HepG2 (cell line): ENCODE results near the gene DDR1. TPM values are rescaled to one million over a fixed set of nuclear protein-coding genes. Genes with fewer than 3 reads are reported as not detected.
A peak's percentile ranks its signal among the peaks of the same experiment; 100 is the strongest.

Experiments used
- CHD4 ChIP-seq: fragments of 200-600 bp; sonication (generic); IDR thresholded peaks from 2 replicates; pipeline ENCODE4 v1.7.0; 2017; ENCODE audit warnings: mild to moderate bottlenecking, low read length, borderline replicate concordance
- DR1 ChIP-seq: sonication (generic); formaldehyde crosslinking; IDR thresholded peaks from 2 replicates; pipeline ENCODE4 v1.8.0; 2021; ENCODE audit warnings: mild to moderate bottlenecking, missing genetic modification reagents, inconsistent platforms
- HCFC1 ChIP-seq: fragments of 150-350 bp; IDR thresholded peaks from 2 replicates; pipeline ENCODE4 v1.6.1; 2014; ENCODE audit warnings: low read depth, low read length
- HOXA3 ChIP-seq: sonication (generic); formaldehyde crosslinking; IDR thresholded peaks from 2 replicates; pipeline ENCODE4 v1.5.0; 2020; ENCODE audit warnings: missing genetic modification reagents
- MZF1 ChIP-seq: sonication (generic); formaldehyde crosslinking; IDR thresholded peaks from 2 replicates; pipeline ENCODE4 v1.8.1; 2023; ENCODE audit warnings: mild to moderate bottlenecking, missing genetic modification reagents, borderline replicate concordance
- REL ChIP-seq: sonication (generic); formaldehyde crosslinking; conservative IDR thresholded peaks from 2 replicates; pipeline ENCODE4 v1.8.0; 2022; ENCODE audit warnings: mild to moderate bottlenecking, missing genetic modification reagents, moderate library complexity
- TCF7 ChIP-seq: sonication (generic); IDR thresholded peaks from 2 replicates; pipeline ENCODE4 v1.6.1; 2016; ENCODE audit warnings: antibody characterized with exemption, low read depth
- ZBTB3 ChIP-seq: sonication (generic); formaldehyde crosslinking; IDR thresholded peaks from 2 replicates; pipeline ENCODE4 v1.4.0; 2020; ENCODE audit warnings: low read depth, mild to moderate bottlenecking, moderate library complexity, missing genetic modification reagents, borderline replicate concordance
- ZFP36 ChIP-seq: fragments of 150-350 bp; IDR thresholded peaks from 2 replicates; pipeline ENCODE4 v1.6.1; 2018; ENCODE audit warnings: borderline replicate concordance, low read length, low read depth; ENCODE audit not compliant: partially characterized antibody
- ZNF138 ChIP-seq: sonication (generic); formaldehyde crosslinking; IDR thresholded peaks from 2 replicates; pipeline ENCODE4 v1.5.0; 2020; ENCODE audit warnings: mild to moderate bottlenecking, low read depth, missing genetic modification reagents
- ZNF362 ChIP-seq: sonication (generic); formaldehyde crosslinking; IDR thresholded peaks from 2 replicates; pipeline ENCODE4 v1.4.0; 2020; ENCODE audit warnings: missing genetic modification reagents, mild to moderate bottlenecking, borderline replicate concordance
- ZNF44 ChIP-seq: sonication (generic); formaldehyde crosslinking; IDR thresholded peaks from 2 replicates; pipeline ENCODE4 v1.5.1; 2020; ENCODE audit warnings: mild to moderate bottlenecking, missing genetic modification reagents
- ZNF816 ChIP-seq: sonication (generic); formaldehyde crosslinking; IDR thresholded peaks from 2 replicates; pipeline ENCODE4 v1.8.0; 2022; ENCODE audit warnings: missing genetic modification reagents, mild to moderate bottlenecking, borderline replicate concordance
- ZSCAN30 ChIP-seq: sonication (generic); formaldehyde crosslinking; IDR thresholded peaks from 2 replicates; pipeline ENCODE4 v1.5.0; 2020; ENCODE audit warnings: mild to moderate bottlenecking, missing genetic modification reagents
- polyA plus RNA-seq, 8 experiments: library from polyadenylated mRNA; depleted of rRNA in 3 of 8; stranded (reverse) in 7 of 8; unstranded in 1 of 8; fragments of >200 nt; fragmentation: Illumina TruSeq in 4 of 8; extraction: Trizol in 4 of 8; gene quantifications; 2 replicates each; pipeline versions ENCODE4 v1.2.1 to v1.2.3, GENCODE V29; 2011 to 2016; ENCODE audit warnings: low read depth in 4 of 8, missing spikeins in 1 of 8, mixed read lengths in 1 of 8; ENCODE audit not compliant: insufficient read depth in 1 of 8
- total RNA-seq, 5 experiments: library from RNA; depleted of rRNA; stranded (reverse); fragments of >200 nt; fragmentation: Illumina TruSeq; extraction: Trizol; gene quantifications; 2 replicates each; pipeline ENCODE4 v1.2.3, GENCODE V29; 2016; ENCODE audit warnings: low read depth in 1 of 5
- TF ChIP-seq, protein P1 (sequence below): sonication (generic); formaldehyde crosslinking; IDR thresholded peaks from 2 replicates; pipeline ENCODE4; 2020; ENCODE audit warnings: missing genetic modification reagents, mild to moderate bottlenecking, borderline replicate concordance
- TF ChIP-seq, protein P2 (sequence below): sonication (generic); formaldehyde crosslinking; IDR thresholded peaks from 2 replicates; pipeline ENCODE4 v1.5.1; 2020; ENCODE audit warnings: mild to moderate bottlenecking, missing genetic modification reagents, borderline replicate concordance
- TF ChIP-seq, protein P3 (sequence below): IDR thresholded peaks from 2 replicates; pipeline ENCODE4 v1.6.1; 2016; ENCODE audit warnings: missing genetic modification reagents, missing compliant biosample characterization

The DDR1 gene
- total and polyA plus RNA-seq, 2 of the 13 experiments (the other 11 are each of a cell fraction or from before 2014, with no cell fraction given) = 16.7 to 20.2 TPM

- TF ChIP-seq ZNF362 (CRISPR knock-in tag) = no peak
- TF ChIP-seq DR1 (CRISPR knock-in tag) = no peak
- TF ChIP-seq ZNF816 (CRISPR knock-in tag) = no peak
- TF ChIP-seq, protein P1, sequence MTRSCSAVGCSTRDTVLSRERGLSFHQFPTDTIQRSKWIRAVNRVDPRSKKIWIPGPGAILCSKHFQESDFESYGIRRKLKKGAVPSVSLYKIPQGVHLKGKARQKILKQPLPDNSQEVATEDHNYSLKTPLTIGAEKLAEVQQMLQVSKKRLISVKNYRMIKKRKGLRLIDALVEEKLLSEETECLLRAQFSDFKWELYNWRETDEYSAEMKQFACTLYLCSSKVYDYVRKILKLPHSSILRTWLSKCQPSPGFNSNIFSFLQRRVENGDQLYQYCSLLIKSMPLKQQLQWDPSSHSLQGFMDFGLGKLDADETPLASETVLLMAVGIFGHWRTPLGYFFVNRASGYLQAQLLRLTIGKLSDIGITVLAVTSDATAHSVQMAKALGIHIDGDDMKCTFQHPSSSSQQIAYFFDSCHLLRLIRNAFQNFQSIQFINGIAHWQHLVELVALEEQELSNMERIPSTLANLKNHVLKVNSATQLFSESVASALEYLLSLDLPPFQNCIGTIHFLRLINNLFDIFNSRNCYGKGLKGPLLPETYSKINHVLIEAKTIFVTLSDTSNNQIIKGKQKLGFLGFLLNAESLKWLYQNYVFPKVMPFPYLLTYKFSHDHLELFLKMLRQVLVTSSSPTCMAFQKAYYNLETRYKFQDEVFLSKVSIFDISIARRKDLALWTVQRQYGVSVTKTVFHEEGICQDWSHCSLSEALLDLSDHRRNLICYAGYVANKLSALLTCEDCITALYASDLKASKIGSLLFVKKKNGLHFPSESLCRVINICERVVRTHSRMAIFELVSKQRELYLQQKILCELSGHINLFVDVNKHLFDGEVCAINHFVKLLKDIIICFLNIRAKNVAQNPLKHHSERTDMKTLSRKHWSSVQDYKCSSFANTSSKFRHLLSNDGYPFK (CRISPR knock-in tag) = no peak
- TF ChIP-seq CHD4 = no peak
- TF ChIP-seq, protein P2, sequence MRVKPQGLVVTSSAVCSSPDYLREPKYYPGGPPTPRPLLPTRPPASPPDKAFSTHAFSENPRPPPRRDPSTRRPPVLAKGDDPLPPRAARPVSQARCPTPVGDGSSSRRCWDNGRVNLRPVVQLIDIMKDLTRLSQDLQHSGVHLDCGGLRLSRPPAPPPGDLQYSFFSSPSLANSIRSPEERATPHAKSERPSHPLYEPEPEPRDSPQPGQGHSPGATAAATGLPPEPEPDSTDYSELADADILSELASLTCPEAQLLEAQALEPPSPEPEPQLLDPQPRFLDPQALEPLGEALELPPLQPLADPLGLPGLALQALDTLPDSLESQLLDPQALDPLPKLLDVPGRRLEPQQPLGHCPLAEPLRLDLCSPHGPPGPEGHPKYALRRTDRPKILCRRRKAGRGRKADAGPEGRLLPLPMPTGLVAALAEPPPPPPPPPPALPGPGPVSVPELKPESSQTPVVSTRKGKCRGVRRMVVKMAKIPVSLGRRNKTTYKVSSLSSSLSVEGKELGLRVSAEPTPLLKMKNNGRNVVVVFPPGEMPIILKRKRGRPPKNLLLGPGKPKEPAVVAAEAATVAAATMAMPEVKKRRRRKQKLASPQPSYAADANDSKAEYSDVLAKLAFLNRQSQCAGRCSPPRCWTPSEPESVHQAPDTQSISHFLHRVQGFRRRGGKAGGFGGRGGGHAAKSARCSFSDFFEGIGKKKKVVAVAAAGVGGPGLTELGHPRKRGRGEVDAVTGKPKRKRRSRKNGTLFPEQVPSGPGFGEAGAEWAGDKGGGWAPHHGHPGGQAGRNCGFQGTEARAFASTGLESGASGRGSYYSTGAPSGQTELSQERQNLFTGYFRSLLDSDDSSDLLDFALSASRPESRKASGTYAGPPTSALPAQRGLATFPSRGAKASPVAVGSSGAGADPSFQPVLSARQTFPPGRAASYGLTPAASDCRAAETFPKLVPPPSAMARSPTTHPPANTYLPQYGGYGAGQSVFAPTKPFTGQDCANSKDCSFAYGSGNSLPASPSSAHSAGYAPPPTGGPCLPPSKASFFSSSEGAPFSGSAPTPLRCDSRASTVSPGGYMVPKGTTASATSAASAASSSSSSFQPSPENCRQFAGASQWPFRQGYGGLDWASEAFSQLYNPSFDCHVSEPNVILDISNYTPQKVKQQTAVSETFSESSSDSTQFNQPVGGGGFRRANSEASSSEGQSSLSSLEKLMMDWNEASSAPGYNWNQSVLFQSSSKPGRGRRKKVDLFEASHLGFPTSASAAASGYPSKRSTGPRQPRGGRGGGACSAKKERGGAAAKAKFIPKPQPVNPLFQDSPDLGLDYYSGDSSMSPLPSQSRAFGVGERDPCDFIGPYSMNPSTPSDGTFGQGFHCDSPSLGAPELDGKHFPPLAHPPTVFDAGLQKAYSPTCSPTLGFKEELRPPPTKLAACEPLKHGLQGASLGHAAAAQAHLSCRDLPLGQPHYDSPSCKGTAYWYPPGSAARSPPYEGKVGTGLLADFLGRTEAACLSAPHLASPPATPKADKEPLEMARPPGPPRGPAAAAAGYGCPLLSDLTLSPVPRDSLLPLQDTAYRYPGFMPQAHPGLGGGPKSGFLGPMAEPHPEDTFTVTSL (CRISPR knock-in tag) = no peak
- no peak for TF ChIP-seq HCFC1
- TF ChIP-seq ZBTB3 (CRISPR knock-in tag) = no peak
- no peak for TF ChIP-seq MZF1 (CRISPR knock-in tag)
- TF ChIP-seq, protein P3, sequence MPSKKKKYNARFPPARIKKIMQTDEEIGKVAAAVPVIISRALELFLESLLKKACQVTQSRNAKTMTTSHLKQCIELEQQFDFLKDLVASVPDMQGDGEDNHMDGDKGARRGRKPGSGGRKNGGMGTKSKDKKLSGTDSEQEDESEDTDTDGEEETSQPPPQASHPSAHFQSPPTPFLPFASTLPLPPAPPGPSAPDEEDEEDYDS (CRISPR knock-in tag) = peak; percentile 55; the same call in 1 of the 2 replicates
- 0 out of 2 replicates have a peak, but pooled peaks have one; percentile 31 for TF ChIP-seq TCF7
- TF ChIP-seq REL (CRISPR knock-in tag) = no peak
- peak; percentile 25; the same call in 1 of the 2 replicates for TF ChIP-seq ZNF138 (CRISPR knock-in tag)
- no peak for TF ChIP-seq ZFP36
- TF ChIP-seq ZSCAN30 (CRISPR knock-in tag) = no peak
- no peak for TF ChIP-seq ZNF44
- no peak; the same call in 1 of the 2 replicates for TF ChIP-seq HOXA3
Measured at GRCh38 chr6:30885999-30886896, 1.9 kb downstream of the DDR1 start (continued).
